Fibroblast of the aortic adventitia (primary cell): ENCODE measurements around the gene CDH11. TPM values are rescaled to one million over a fixed set of nuclear protein-coding genes. Genes with fewer than 3 reads are reported as not detected.

Source experiments
- DNase-seq: peaks from one replicate; pipeline ENCODE4 v3.0.0-alpha.2; 2010; ENCODE audit warnings: low read depth
- H3K4me3 ChIP-seq: 2 replicates; pipeline ENCODE4 v1.5.1; 2011; ENCODE audit warnings: low read depth, mild to moderate bottlenecking, control low read depth, low read length, moderate library complexity
- total RNA-seq: library from RNA; depleted of rRNA; stranded (reverse); fragments of >200 nt; gene quantifications from 2 replicates; pipeline ENCODE4 v1.2.3, GENCODE V29; 2012; ENCODE audit warnings: low replicate concordance
- TF ChIP-seq, protein P1 (sequence below): IDR thresholded peaks from 2 replicates; pipeline ENCODE4 v1.5.1; 2011; ENCODE audit warnings: mild to moderate bottlenecking, low read length, control low read depth, inconsistent platforms; ENCODE audit not compliant: insufficient read depth

CDH11 gene
- total RNA-seq, 1 donor = 397 TPM

DNA sequence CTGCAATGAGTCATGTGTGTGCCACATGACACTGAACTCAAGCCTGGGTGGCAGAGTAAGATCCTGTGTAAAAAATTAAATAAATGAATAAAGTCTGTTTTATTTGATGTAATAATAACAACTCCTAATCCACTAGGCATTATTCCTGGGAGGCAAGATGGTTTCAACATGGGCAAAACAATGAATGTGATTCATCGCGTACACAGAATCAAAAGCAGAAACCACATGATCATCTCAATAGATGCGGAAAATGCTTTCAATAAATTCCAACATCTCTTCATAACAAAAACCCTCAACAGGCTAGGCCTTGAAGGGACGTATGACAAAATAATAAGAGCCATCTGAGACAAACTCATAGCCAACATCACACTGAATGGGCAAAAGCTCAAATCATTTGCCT lies 195.4 kb downstream of the CDH11 start:
- TF ChIP-seq, protein P1, sequence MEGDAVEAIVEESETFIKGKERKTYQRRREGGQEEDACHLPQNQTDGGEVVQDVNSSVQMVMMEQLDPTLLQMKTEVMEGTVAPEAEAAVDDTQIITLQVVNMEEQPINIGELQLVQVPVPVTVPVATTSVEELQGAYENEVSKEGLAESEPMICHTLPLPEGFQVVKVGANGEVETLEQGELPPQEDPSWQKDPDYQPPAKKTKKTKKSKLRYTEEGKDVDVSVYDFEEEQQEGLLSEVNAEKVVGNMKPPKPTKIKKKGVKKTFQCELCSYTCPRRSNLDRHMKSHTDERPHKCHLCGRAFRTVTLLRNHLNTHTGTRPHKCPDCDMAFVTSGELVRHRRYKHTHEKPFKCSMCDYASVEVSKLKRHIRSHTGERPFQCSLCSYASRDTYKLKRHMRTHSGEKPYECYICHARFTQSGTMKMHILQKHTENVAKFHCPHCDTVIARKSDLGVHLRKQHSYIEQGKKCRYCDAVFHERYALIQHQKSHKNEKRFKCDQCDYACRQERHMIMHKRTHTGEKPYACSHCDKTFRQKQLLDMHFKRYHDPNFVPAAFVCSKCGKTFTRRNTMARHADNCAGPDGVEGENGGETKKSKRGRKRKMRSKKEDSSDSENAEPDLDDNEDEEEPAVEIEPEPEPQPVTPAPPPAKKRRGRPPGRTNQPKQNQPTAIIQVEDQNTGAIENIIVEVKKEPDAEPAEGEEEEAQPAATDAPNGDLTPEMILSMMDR = no peak
- no peak overlapping the region for H3K4me3 ChIP-seq
- DNase-seq = no peak

DNA sequence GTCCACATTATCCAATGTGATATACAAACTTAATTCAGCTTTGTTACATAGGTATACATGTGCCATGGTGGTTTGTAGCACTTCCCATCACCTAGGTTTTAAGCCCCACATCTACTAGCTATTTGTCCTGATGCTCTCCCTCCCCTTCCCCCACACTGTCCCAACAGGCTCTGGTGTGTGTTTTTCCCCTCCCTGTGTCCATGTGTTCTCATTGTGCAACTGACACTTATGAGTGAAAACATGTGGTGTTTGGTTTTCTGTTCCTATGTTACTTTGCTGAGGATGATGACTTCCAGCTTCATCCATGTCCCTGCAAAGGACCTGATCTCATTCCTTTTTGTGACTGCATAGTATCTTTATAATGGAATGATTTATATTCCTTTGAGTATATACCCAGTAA lies 196.7 kb downstream of the CDH11 start:
- TF ChIP-seq, protein P1 = no peak
- DNase-seq = no peak
- H3K4me3 ChIP-seq = no peak overlapping the region

DNA sequence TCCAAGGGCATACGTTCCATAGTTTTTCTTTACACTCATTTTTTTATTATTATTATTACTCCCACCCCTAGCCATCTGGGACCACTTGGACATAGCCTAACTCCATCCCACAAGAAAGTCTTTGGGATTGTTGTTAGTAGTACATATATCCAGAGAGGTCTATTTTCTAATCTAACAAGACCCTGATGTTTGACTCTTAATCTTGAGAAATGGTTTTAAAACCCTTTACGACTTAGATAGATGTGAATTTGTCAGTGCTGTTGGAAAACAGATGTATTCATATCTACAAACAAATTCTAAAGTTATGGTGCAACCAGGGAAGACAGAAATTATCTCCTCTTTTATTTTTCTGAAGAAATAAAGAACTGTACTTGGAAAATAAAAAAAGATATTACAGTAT lies 197.8 kb downstream of the CDH11 start:
- DNase-seq = no peak
- TF ChIP-seq, protein P1 = no peak
- no peak overlapping the region for H3K4me3 ChIP-seq

DNA sequence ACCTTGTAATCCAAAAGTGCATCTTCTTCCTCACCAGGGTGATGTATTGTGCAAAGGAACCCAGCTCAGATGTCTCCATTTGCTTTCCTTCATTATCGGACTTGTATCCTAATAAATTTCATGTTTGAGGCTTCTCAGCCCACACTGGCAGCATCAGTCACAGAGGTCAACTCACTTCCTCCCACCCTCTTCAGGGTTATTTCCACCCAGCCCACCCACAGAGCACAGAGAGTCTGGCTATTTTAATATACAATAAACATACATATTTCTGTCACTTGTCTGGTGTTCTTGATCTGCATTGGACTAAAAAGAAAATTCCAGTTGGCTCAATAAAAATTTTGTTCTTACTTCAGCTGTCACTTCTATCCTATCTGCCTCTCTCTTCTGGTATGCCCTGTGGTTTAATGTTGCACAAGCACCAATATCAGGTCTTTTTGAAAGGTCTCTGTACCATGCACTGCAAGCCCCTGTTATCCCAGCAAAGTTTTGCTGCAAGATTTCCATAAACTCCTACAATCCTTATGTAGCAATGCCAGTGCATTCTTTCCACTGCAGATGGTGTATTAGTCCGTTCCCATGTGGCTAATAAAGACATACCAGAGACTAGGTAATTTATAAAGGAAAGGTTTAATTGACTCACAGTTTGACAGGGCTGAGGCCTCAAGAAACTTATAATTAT lies 201.8 kb downstream of the CDH11 start:
- DNase-seq = no peak
- TF ChIP-seq, protein P1 = no peak
- H3K4me3 ChIP-seq = no peak overlapping the region

DNA sequence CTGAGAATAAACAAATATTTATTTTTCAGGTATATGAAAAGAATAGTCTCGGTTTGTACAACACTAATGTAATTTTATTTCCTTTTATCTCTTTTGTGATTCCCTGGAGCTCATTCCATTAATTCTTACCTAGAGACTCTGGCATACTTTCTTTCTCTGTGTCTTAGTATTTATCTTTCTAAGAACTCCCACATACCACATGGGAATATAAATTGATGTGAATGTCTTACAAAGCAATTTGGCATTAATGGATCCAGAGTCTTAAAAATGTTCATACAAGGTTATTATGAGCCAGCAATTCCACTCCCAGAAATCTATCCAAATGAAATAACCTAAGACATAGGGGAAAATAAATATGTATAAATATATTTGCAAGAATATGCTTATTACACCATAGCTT lies 202.7 kb downstream of the CDH11 start:
- TF ChIP-seq, protein P1 = no peak
- no peak for DNase-seq
- H3K4me3 ChIP-seq = no peak overlapping the region

DNA sequence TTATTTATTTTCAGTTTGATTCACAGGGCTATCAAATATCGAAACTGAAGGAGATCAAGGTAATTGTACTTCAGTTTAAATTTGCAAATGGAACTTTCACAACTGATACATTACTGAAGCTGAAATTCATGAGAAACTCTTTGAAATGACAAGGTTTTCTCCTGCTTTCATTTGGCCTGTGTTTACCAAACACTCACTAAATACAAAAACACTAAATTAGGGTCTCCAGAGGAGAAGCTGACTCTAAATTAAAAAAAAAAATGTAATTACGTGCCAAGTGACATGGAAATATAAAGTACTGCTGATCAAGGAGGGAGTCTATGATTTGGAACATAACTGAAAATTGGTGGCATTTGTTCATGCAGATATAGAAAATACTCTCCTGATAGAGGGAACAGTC lies 205.8 kb downstream of the CDH11 start:
- TF ChIP-seq, protein P1 = no peak
- no peak overlapping the region for H3K4me3 ChIP-seq
- DNase-seq = no peak

DNA sequence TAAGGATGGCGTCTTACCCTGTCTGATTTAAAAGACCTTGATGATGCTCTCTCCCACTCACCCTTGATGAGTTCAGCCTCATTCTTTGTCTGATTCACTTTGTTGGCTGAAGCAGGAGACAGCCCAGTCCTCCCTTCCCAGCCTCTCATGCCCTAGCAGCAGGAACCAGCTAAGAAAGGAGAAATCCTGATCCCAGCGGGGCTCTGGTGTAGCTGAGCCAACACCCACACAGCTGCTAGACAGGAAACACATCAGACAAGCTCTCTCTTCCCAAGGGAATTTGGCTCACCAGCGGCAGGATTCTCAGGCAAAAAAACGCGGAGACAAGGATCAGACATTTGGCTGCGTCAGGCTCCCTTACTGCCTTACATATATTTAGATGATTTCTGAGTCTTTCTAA lies 211.5 kb downstream of the CDH11 start:
- DNase-seq = peak; percentile 93
- H3K4me3 ChIP-seq = no peak overlapping the region
- TF ChIP-seq, protein P1 = no peak
